ENCODE data around the gene UBXN1.
"Not testable (repeated sequence)": the region's sequence is repeated elsewhere in the genome, so short reads cannot be mapped to it uniquely, and the experiment has no call there.

Gene UBXN1

DNA sequence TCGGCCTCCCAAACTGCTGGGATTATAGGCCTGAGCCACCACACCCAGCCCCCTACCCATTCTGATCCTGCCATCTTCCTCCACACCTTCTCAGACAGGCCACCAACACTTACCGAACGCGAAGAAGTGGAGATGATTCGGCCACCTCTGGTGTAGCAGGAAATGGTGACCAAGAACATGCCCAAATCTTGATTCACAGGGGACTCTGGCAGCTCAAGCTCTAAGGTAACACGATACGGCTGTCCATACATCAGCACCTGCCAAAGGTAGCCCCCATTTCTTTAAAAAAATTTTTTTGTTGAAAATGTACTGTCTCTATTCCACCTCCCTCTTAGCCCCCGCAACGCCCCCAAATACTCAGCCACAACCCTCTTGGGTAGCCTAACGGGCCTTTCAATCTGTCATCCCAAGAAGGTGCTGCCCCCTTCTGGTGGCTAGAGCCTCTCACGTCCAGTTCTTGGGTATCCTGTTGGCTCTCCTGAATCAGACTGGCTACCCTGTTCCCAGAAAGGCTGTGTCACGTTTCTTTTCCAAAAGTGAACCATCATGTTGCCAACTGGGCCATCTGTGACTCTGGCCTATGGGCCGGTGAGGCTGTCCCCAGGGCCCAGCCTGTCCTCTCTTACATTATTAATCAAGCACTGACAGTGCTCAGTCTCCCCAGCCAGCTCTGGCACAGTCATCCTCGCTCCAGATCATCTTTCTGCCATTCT is 15.7 kb upstream of the UBXN1 start:
- no peak for TF ChIP-seq ZFX (IDR thresholded peaks at IDR 0.05)
- TF ChIP-seq, protein P1, sequence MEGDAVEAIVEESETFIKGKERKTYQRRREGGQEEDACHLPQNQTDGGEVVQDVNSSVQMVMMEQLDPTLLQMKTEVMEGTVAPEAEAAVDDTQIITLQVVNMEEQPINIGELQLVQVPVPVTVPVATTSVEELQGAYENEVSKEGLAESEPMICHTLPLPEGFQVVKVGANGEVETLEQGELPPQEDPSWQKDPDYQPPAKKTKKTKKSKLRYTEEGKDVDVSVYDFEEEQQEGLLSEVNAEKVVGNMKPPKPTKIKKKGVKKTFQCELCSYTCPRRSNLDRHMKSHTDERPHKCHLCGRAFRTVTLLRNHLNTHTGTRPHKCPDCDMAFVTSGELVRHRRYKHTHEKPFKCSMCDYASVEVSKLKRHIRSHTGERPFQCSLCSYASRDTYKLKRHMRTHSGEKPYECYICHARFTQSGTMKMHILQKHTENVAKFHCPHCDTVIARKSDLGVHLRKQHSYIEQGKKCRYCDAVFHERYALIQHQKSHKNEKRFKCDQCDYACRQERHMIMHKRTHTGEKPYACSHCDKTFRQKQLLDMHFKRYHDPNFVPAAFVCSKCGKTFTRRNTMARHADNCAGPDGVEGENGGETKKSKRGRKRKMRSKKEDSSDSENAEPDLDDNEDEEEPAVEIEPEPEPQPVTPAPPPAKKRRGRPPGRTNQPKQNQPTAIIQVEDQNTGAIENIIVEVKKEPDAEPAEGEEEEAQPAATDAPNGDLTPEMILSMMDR (conservative IDR thresholded peaks at IDR 0.05): peak; percentile 87
- H3K27ac ChIP-seq: no peak overlapping the region

- H3K27ac ChIP-seq: not testable (repeated sequence)
Measured at GRCh38 chr11:62693624-62694023, 14.8 kb upstream of the UBXN1 start.

DNA sequence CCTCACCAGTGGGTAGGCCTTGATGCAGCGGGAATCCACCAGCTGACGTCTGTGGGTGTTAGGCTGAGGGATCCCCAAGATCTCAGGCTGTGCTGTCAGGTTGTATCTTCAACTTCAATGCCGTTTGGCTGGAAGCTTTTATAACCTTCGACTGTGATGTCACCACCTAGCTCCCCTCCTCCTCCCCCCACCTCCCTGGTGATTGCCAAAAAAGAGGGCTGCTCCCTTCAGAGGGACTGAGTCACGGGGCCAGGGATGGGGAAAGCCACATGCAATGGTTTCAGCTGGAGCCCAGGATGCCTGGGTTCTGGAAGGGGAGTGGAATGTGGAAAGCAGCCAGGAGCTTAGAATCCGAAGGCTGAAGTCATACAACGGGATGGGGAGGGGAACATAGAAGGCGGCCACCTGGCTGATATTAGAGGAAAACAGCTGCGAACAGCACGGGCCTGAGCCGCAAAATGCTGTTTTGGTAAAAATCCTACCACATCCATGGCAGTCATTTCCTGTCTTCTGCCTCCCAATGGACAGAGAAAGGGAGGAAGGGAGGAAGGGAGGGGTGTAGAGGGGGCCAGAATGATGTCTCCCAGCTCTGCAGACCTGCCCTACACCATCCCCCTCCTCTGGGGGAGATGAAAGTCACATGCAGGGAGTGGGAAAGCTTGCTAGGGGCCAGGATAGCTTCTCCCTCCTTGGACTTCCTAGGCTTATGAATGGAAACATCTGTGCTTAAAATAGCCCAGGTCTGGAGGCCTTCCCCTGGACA is 10.7 kb upstream of the UBXN1 start, which contains the start of gene LRRN4CL:
Gene LRRN4CL, minus strand, starts transcription at position 110 of the 763 bp plus-strand sequence. CDS start 1,022 bp downstream, outside the sequence.
- TF ChIP-seq, protein P1 (conservative IDR thresholded peaks at IDR 0.05): no peak
- no peak for TF ChIP-seq ZFX (IDR thresholded peaks at IDR 0.05)
- no peak within 1 kb of the TSS for H3K27ac ChIP-seq

DNA sequence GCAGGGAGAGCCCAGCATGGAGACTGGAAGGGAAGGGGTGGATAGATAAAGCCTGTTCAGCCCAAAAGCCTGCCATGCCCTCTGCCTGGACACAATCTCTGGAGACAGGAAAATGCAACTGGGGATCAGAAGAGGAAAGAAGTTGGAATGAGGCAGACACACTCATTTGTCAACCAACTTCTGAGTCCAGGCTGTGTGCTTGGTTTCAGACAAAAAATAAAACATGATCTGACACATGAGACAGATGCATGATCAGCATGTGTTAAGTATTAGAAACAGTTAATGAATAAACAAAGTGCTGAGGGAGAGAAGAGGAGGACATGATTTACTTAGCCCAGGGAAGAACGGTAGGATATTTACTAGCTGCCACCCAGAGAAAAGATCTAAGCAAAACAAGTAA is 9.6 kb upstream of the UBXN1 start:
- no peak overlapping the region for H3K27ac ChIP-seq
- TF ChIP-seq, protein P1 (conservative IDR thresholded peaks at IDR 0.05): no peak
- TF ChIP-seq ZFX (IDR thresholded peaks at IDR 0.05): no peak

DNA sequence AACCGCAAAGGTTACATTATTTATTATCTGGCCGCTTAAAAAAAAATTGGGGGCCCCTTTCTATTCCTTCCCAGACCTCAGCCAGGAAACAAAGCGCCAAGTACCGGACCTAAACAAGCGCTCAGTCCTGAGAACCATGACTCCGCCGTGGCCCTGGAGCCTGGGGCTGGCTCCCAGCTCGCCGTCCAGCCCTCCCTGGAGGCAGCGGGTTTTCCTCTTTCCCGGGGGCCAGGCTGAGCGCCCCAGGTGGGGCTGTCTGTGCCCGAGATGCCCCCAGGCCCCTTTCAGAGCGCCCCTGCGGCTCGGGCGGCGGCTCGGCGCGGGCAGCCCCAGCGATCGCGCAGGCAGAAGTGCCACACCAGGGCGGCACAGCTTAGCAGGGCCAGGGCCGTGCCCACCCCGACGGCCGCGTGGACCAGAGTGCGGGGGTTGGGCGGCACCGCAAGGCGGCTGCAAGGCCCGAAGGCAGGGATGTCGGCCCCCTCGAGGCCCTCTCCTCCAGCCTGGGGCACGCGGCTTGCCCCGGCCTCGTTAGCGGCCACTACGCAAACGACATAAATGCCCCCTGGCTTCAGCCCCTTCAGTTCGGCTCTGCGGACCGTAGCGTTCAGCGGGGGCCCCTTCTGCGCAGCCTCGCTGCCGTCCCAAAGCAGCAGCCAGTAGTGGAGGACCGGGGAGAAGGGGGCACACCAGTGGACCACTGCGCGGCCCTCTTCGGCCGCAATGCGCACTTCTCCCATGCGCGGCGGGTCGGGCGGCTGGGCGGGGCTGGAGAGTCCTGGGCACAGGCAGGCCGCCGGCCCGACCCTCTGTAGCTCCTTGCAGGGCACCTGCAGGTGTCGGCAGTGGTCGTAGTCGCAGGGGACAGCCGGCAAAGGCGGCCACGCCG is 8.9 kb upstream of the UBXN1 start:
- no peak for TF ChIP-seq ZFX (IDR thresholded peaks at IDR 0.05)
- TF ChIP-seq, protein P1 (conservative IDR thresholded peaks at IDR 0.05): no peak
- H3K27ac ChIP-seq: no peak overlapping the region

DNA sequence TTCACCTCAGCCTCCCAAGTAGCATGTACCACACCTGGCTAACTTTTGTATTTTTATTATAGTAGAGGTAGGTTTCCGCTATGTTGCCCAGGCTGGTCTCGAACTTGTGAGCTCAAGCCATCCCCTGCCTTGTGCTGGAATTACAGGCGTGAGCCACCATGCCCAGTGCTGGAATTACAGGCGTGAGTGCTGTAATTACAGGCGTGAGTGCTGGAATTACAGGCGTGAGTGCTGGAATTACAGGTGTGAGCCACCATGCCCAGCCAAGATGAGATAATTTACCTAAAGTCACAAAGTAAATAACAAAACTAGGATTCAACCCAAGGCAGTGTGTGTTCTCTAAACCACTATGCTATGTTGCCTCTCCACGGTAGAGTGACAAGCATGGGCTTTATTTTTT is 3.6 kb upstream of the UBXN1 start:
- TF ChIP-seq, protein P1 (conservative IDR thresholded peaks at IDR 0.05): no peak
- H3K27ac ChIP-seq: no peak overlapping the region

DNA sequence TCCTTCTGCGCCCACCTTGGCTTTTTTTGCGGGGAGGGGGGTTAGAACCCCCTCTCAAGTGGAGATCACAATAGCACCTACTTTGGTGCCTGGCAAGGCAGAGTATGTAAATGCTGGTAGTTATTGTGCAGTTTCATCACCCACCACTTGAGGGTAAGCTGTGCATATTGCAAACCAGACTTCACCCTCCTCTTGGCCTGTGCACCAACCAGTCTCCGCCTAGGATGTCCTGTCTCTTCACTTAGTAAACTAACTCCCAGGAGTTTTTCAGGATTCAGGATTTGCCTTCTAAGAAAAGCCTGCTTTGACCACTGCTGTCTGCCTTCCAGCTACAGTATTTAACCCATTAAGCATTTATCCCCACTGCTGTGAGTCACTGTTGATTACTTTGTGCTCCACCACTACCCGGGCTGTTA is 2.0 kb upstream of the UBXN1 start:
- TF ChIP-seq, protein P1 (conservative IDR thresholded peaks at IDR 0.05): no peak; the same call in 1 of the 2 replicates
- TF ChIP-seq ZFX (IDR thresholded peaks at IDR 0.05): no peak
- H3K27ac ChIP-seq: no peak overlapping the region
